Measurements from ENCODE around the gene DGUOK.

GRCh38 chr2:74006459-74006858, 79.8 kb downstream of the DGUOK start:
- no peak for TF ChIP-seq CTCF (IDR thresholded peaks at IDR 0.05 in 4 of 5, conservative IDR thresholded peaks at IDR 0.05 in 1 of 5)
- TF ChIP-seq POLR2A (IDR thresholded peaks at IDR 0.05) = no peak
